GM12878 (cell line): ENCODE measurements around the gene BTNL2. TPM values are rescaled to one million over a fixed set of nuclear protein-coding genes. Genes with fewer than 3 reads are reported as not detected.

Experiments used
- ATAC-seq: fragments of 200-7000 bp; cut with Tn5 transposase; 3 replicates; pipeline ENCODE4 v1.9.1; 2020; ENCODE audit warnings: mild to moderate bottlenecking, moderate library complexity
- BruUV-seq: library from RNA; stranded (reverse); fragments of 400-500 nt; replicated peaks from 2 replicates; lab custom pipeline; 2021; lab: Mats Ljungman, UMichigan
- CTCF ChIA-PET: fragments of 300-600 bp; sonication (Branson Sonifier 250); formaldehyde crosslinking; extraction: SDS; loops from one replicate; lab custom pipeline; 2021; ENCODE audit warnings: inconsistent platforms; lab: Yijun Ruan, JAX
- POLR2A ChIA-PET: fragments of 350-600 bp; formaldehyde crosslinking; extraction: SDS; loops from one replicate; lab custom pipeline; 2021; ENCODE audit warnings: inconsistent platforms; lab: Charles Lee
- RAD21 ChIA-PET: fragments of 300-600 bp; sonication (Branson Sonifier 250); formaldehyde crosslinking; loops from one replicate; lab custom pipeline; 2023; ENCODE audit warnings: antibody characterized with exemption; ENCODE audit not compliant: unreplicated experiment; lab: Charles Lee
- SMC1A ChIA-PET: fragments of 300-600 bp; sonication (Branson Sonifier 250); formaldehyde crosslinking; loops from one replicate; lab custom pipeline; 2023; ENCODE audit not compliant: unreplicated experiment, uncharacterized antibody; lab: Charles Lee
- DNase-seq: peaks from one replicate; pipeline ENCODE4 v3.0.0-alpha.2; 2011; ENCODE audit warnings: low read depth, low spot score
- FAIRE-seq: peaks from 3 replicates; lab custom pipeline; 2011; peaks lifted over from hg19 to GRCh38; lab: Jason Lieb, UNC
- H2AFZ ChIP-seq: 2 replicates; pipeline ENCODE4 v1.6.0; 2011; ENCODE audit warnings: low read depth, low read length, control low read depth; ENCODE audit not compliant: control insufficient read depth
- H3K27ac ChIP-seq: 2 replicates; pipeline ENCODE4 v1.5.1; 2011; ENCODE audit warnings: control low read depth; ENCODE audit not compliant: control insufficient read depth, insufficient read depth
- H3K27me3 ChIP-seq, 2 experiments: replicated peaks in 1 of 2; 2 replicates each; pipeline versions ENCODE4 v1.6.0 to v1.6.1; 2011; ENCODE audit warnings: low read length in 1 of 2; ENCODE audit not compliant: control insufficient read depth in 2 of 2, insufficient read depth in 2 of 2
- H3K36me3 ChIP-seq, 2 experiments: 2 replicates each; pipeline ENCODE4 v1.5.1; 2011; ENCODE audit warnings: low read length in 1 of 2; ENCODE audit not compliant: control insufficient read depth in 2 of 2, insufficient read depth in 2 of 2
- H3K4me1 ChIP-seq: 2 replicates; pipeline ENCODE4 v1.6.1; 2011; ENCODE audit warnings: mild to moderate bottlenecking, low read length, moderate library complexity, mixed read lengths; ENCODE audit not compliant: control insufficient read depth, insufficient read depth
- H3K4me2 ChIP-seq: 2 replicates; pipeline ENCODE4 v1.6.0; 2011; ENCODE audit warnings: control low read depth; ENCODE audit not compliant: control insufficient read depth, insufficient read depth
- H3K4me3 ChIP-seq: fragments of 200-600 bp; sonication (generic); 2 replicates; pipeline ENCODE4 v1.5.1; 2016
- H3K79me2 ChIP-seq: 2 replicates; pipeline ENCODE4 v1.6.0; 2011; ENCODE audit warnings: low read length; ENCODE audit not compliant: control insufficient read depth, insufficient read depth
- H3K9ac ChIP-seq: 2 replicates; pipeline ENCODE4 v1.8.0; 2011; ENCODE audit warnings: low read length, control low read depth, mixed read lengths; ENCODE audit not compliant: control insufficient read depth, insufficient read depth
- H3K9me3 ChIP-seq: replicated peaks from 3 replicates; pipeline ENCODE4 v1.5.1; 2011; ENCODE audit warnings: mild to moderate bottlenecking, low read length; ENCODE audit not compliant: control insufficient read depth, insufficient read depth
- H4K20me1 ChIP-seq: 2 replicates; pipeline ENCODE4 v1.6.0; 2011; ENCODE audit not compliant: control insufficient read depth, insufficient read depth
- BCLAF1 ChIP-seq: fragments of 450-650 bp; IDR thresholded peaks from 2 replicates; pipeline ENCODE4 v1.6.1; 2017; ENCODE audit warnings: antibody characterized with exemption, mild to moderate bottlenecking, moderate library complexity
- HDGF ChIP-seq: fragments of 450-650 bp; IDR thresholded peaks from 2 replicates; pipeline ENCODE4 v1.6.1; 2016; ENCODE audit warnings: antibody characterized with exemption
- RBBP5 ChIP-seq: fragments of 200-600 bp; sonication (generic); conservative IDR thresholded peaks from 2 replicates; pipeline ENCODE4 v1.6.1; 2016
- ZNF217 ChIP-seq: fragments of 450-650 bp; IDR thresholded peaks from 2 replicates; pipeline ENCODE4 v1.6.1; 2017; ENCODE audit warnings: antibody characterized with exemption, mild to moderate bottlenecking
- WGBS: methylation state at CpG from one replicate; pipeline ENCODE4 v1.1.6; 2016; ENCODE audit warnings: low lambda C conversion rate; ENCODE audit not compliant: insufficient replicate concordance, insufficient coverage; ENCODE audit errors: missing lambda C conversion rate; 5-methylcytosine and 5-hydroxymethylcytosine counted together
- in situ Hi-C: fragments of 300-500 bp; cut with MboI; formaldehyde crosslinking; loops from 9 replicates; pipeline ENCODE4 v1.14.3; 2018; ENCODE audit warnings: mixed read lengths
- intact Hi-C: fragments of 100-400 bp; cut with micrococcal nuclease; formaldehyde crosslinking; loops from one replicate; pipeline ENCODE4 v1.14.2; 2022; ENCODE audit not compliant: unreplicated experiment
- polyA plus RNA-seq, 11 experiments: library from polyadenylated mRNA; depleted of rRNA in 4 of 11; unstranded in 6 of 11; stranded (reverse) in 5 of 11; fragments of >200 nt; fragmentation: Nextera tagmentation in 4 of 11; fragmentation: Illumina TruSeq in 1 of 11; extraction: Ambion mirVana in 4 of 11; extraction: Trizol in 1 of 11; gene quantifications; 1 replicate in 1 of 11; 2 replicates in 10 of 11; pipeline versions ENCODE4 v1.2.1 to v1.2.3, GENCODE V29; 2011 to 2016; ENCODE audit warnings: inconsistent platforms in 2 of 11, missing spikeins in 2 of 11, low read depth in 1 of 11
- total RNA-seq, 4 experiments: library from RNA; depleted of rRNA in 3 of 4; stranded (reverse); fragments of >200 nt in 3 of 4; fragmentation: Illumina TruSeq in 1 of 4; extraction: Trizol in 1 of 4; gene quantifications; 2 replicates each; pipeline versions ENCODE4 v1.2.1 to v1.2.3, GENCODE V29; 2013 to 2021
- TF ChIP-seq, protein P1 (sequence below): IDR thresholded peaks from 2 replicates; pipeline ENCODE4 v1.6.1; 2012; ENCODE audit warnings: improper control_type of control experiment, low read depth, low read length; ENCODE audit not compliant: insufficient replicate concordance

Gene BTNL2
- total and polyA plus RNA-seq, 10 of the 15 experiments (the other 5 are each of a cell fraction or from before 2014, with no cell fraction given) = 0.11 to 0.29 (median 0.26) TPM; not detected in 5

DNA sequence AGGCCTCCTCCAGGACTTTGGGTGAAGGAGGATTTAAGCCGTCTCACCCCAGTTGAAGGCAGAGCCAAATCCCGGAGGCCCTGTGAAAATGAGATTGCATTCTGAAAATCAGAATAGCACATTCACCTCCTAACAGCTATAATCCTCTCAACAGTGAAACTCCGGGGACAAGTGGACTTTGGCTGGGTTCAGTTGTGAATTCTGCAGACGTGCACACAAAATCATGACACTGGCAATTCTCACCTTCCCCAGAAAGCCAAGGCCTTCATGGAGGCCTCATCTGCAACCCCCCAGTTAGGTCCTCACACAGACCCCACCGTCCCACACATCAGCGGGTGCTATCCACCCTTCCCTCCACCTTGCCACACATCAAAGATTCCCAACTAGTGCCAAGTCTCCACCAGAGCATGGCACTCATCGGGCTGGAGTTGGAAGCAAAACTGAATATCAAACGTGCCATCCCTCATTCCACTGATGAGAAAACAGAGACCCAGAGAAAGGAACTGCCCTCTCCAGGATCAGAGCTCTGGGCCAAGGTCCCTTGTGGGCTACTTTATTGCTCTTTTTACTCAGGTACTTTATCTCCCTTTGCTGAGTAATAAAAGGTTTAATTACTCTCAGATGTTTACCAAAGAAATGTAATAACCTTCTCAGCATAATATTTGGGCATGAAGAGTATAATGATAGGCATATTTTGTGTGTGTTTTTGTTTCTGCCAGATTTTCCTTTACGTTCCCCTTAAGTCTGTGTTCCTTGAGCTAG lies 4.8 kb upstream of the BTNL2 start:
- POLR2A ChIA-PET = interaction anchor here (0.5 kb wide), 1 partner anchor 907 kb away, joined by 5 read pairs; no protein-coding TSS in a partner anchor
- H3K4me2 ChIP-seq = no peak overlapping the region
- TF ChIP-seq, protein P1, sequence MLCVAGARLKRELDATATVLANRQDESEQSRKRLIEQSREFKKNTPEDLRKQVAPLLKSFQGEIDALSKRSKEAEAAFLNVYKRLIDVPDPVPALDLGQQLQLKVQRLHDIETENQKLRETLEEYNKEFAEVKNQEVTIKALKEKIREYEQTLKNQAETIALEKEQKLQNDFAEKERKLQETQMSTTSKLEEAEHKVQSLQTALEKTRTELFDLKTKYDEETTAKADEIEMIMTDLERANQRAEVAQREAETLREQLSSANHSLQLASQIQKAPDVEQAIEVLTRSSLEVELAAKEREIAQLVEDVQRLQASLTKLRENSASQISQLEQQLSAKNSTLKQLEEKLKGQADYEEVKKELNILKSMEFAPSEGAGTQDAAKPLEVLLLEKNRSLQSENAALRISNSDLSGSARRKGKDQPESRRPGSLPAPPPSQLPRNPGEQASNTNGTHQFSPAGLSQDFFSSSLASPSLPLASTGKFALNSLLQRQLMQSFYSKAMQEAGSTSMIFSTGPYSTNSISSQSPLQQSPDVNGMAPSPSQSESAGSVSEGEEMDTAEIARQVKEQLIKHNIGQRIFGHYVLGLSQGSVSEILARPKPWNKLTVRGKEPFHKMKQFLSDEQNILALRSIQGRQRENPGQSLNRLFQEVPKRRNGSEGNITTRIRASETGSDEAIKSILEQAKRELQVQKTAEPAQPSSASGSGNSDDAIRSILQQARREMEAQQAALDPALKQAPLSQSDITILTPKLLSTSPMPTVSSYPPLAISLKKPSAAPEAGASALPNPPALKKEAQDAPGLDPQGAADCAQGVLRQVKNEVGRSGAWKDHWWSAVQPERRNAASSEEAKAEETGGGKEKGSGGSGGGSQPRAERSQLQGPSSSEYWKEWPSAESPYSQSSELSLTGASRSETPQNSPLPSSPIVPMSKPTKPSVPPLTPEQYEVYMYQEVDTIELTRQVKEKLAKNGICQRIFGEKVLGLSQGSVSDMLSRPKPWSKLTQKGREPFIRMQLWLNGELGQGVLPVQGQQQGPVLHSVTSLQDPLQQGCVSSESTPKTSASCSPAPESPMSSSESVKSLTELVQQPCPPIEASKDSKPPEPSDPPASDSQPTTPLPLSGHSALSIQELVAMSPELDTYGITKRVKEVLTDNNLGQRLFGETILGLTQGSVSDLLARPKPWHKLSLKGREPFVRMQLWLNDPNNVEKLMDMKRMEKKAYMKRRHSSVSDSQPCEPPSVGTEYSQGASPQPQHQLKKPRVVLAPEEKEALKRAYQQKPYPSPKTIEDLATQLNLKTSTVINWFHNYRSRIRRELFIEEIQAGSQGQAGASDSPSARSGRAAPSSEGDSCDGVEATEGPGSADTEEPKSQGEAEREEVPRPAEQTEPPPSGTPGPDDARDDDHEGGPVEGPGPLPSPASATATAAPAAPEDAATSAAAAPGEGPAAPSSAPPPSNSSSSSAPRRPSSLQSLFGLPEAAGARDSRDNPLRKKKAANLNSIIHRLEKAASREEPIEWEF = no peak
- no peak for TF ChIP-seq ZNF217
- TF ChIP-seq RBBP5 = no peak
- TF ChIP-seq BCLAF1 = no peak
- TF ChIP-seq HDGF = no peak
- H3K27ac ChIP-seq = no peak overlapping the region
- no peaks in the 10 kb centered on the region for H4K20me1 ChIP-seq
- H3K9me3 ChIP-seq = no peaks in the 10 kb centered on the region
- BruUV-seq = no TSS peak
- H3K9ac ChIP-seq = no peak overlapping the region
- in situ Hi-C loops (loop anchor here (5.0 kb wide), 3 partner anchors 164 to 456 kb away; no protein-coding TSS in a partner anchor), intact Hi-C loops (loop anchor here (5.0 kb wide), 1 partner anchor 456 kb away; no protein-coding TSS in a partner anchor)
- SMC1A ChIA-PET = interaction anchor here (1.3 to 6.5 kb wide), 6 partner anchors 8 to 385 kb away, joined by 5 to 99 read pairs (median 25); no protein-coding TSS in a partner anchor
- no peaks in the 10 kb centered on the region for H3K36me3 ChIP-seq
- no peak overlapping the region for H2AFZ ChIP-seq
- no peak overlapping the region for H3K4me3 ChIP-seq
- DNase-seq (no peak), ATAC-seq (no peak), FAIRE-seq (no peak)
- H3K79me2 ChIP-seq = no peaks in the 10 kb centered on the region
- WGBS = 47% methylated on average over 9 of the region's 9 CpGs
- CTCF ChIA-PET = interaction anchor here (1.0 to 11.1 kb wide), 7 partner anchors 14 to 427 kb away, joined by 3 to 200 read pairs (median 12); partner anchors contain the start of gene TAP2
- H3K27me3 ChIP-seq = peaks cover 0 to 2% of the 10 kb centered on the region in 2 experiments; a peak in 3 of 4 replicates
- no peaks in the 10 kb centered on the region for H3K4me1 ChIP-seq
- RAD21 ChIA-PET = interaction anchor here (1.4 kb wide), 1 partner anchor 288 kb away, joined by 3 read pairs; no protein-coding TSS in a partner anchor
